ENCODE measurements around the gene FSIP1.
A peak's percentile ranks its signal among the peaks of the same experiment; 100 is the strongest.

FSIP1 gene

GRCh38 chr15:39792025-39792843 is 9.6 kb upstream of the FSIP1 start:
- no peak for DNase-seq

- no peak for DNase-seq
Observed at GRCh38 chr15:39789736-39790135, 7.1 kb upstream of the FSIP1 start.

GRCh38 chr15:39788800-39789565 is 6.3 kb upstream of the FSIP1 start:
- DNase-seq = no peak

GRCh38 chr15:39788108-39788507 is 5.5 kb upstream of the FSIP1 start:
- DNase-seq = no peak

- no peak for DNase-seq
Observed at GRCh38 chr15:39787479-39787878, 4.8 kb upstream of the FSIP1 start.

- peak; percentile 38 for DNase-seq
Observed at GRCh38 chr15:39786447-39787056, 3.9 kb upstream of the FSIP1 start.

GRCh38 chr15:39785841-39786240 is 3.2 kb upstream of the FSIP1 start:
- no peak for DNase-seq

- DNase-seq = no peak
Observed at GRCh38 chr15:39785139-39785538, 2.5 kb upstream of the FSIP1 start.

- no peak for DNase-seq
Observed at GRCh38 chr15:39784638-39785037, 2.0 kb upstream of the FSIP1 start.

GRCh38 chr15:39784125-39784524 is 1.5 kb upstream of the FSIP1 start:
- no peak for DNase-seq

GRCh38 chr15:39783244-39783820 is 691 bp upstream of the FSIP1 start:
- no peak for DNase-seq

- DNase-seq = no peak
Observed at GRCh38 chr15:39781967-39782302, 706 bp downstream of the FSIP1 start.

- peak; percentile 27 for DNase-seq
Observed at GRCh38 chr15:39781147-39781966, 1.3 kb downstream of the FSIP1 start.

GRCh38 chr15:39778021-39778420 is 4.6 kb downstream of the FSIP1 start:
- DNase-seq = no peak

GRCh38 chr15:39777496-39777895 is 5.1 kb downstream of the FSIP1 start:
- no peak for DNase-seq

- no peak for DNase-seq
Observed at GRCh38 chr15:39776068-39776467, 6.6 kb downstream of the FSIP1 start.

GRCh38 chr15:39774688-39775267 is 7.9 kb downstream of the FSIP1 start:
- DNase-seq = no peak

- no peak for DNase-seq
Observed at GRCh38 chr15:39770748-39771689, 11.6 kb downstream of the FSIP1 start.

GRCh38 chr15:39767921-39768320 is 14.7 kb downstream of the FSIP1 start:
- DNase-seq = no peak

- no peak for DNase-seq
Observed at GRCh38 chr15:39761006-39761405, 21.6 kb downstream of the FSIP1 start.
